H9 (cell line): ENCODE measurements around the gene ADAMTS2. TPM values are rescaled to one million over a fixed set of nuclear protein-coding genes. Genes with fewer than 3 reads are reported as not detected.

ENCODE experiments used
- DNase-seq: peaks from one replicate; pipeline ENCODE4 v3.0.0-alpha.2; 2017
- H2AFZ ChIP-seq: one replicate; pipeline ENCODE4 v1.6.1; 2013; ENCODE audit warnings: mild to moderate bottlenecking, low read length, control low read depth, moderate library complexity
- H2AK5ac ChIP-seq: 2 replicates; pipeline ENCODE4 v1.6.1; 2013; ENCODE audit warnings: low read length, control low read depth, mixed read lengths; ENCODE audit not compliant: insufficient read length
- H2BK120ac ChIP-seq: one replicate; pipeline ENCODE4 v1.6.1; 2013; ENCODE audit warnings: low read depth, mild to moderate bottlenecking, low read length, control low read depth, inconsistent platforms; ENCODE audit not compliant: poor library complexity, severe bottlenecking
- H2BK12ac ChIP-seq: 2 replicates; pipeline ENCODE4 v1.6.1; 2013; ENCODE audit warnings: low read length, control low read depth, mixed read lengths, low read depth; ENCODE audit not compliant: insufficient read length
- H2BK15ac ChIP-seq: 2 replicates; pipeline ENCODE4 v1.6.1; 2013; ENCODE audit warnings: low read depth, low read length, control low read depth
- H2BK20ac ChIP-seq: one replicate; pipeline ENCODE4 v1.6.1; 2013; ENCODE audit warnings: low read depth, mild to moderate bottlenecking, low read length, control low read depth, inconsistent platforms; ENCODE audit not compliant: poor library complexity, severe bottlenecking
- H2BK5ac ChIP-seq: 2 replicates; pipeline ENCODE4 v1.6.1; 2013; ENCODE audit warnings: low read length, control low read depth, mixed read lengths; ENCODE audit not compliant: insufficient read length
- H3K14ac ChIP-seq: 2 replicates; pipeline ENCODE4 v1.6.1; 2013; ENCODE audit warnings: low read length, control low read depth; ENCODE audit not compliant: insufficient read depth
- H3K18ac ChIP-seq: 2 replicates; pipeline ENCODE4 v1.6.1; 2013; ENCODE audit warnings: low read depth, mild to moderate bottlenecking, mixed read lengths, low read length, control low read depth; ENCODE audit not compliant: insufficient read length
- H3K23ac ChIP-seq: 2 replicates; pipeline ENCODE4 v1.6.1; 2013; ENCODE audit warnings: low read length, control low read depth, mixed read lengths, low read depth; ENCODE audit not compliant: insufficient read length
- H3K23me2 ChIP-seq: 2 replicates; pipeline ENCODE4 v1.6.1; 2013; ENCODE audit warnings: low read depth, mild to moderate bottlenecking, mixed read lengths, low read length, control low read depth; ENCODE audit not compliant: insufficient read length, poor library complexity, severe bottlenecking
- H3K27ac ChIP-seq: 2 replicates; pipeline ENCODE4 v1.5.1; 2013; ENCODE audit warnings: low read length, control low read depth, mixed read lengths, low read depth; ENCODE audit not compliant: insufficient read length
- H3K27me3 ChIP-seq: 2 replicates; pipeline ENCODE4 v1.6.1; 2013; ENCODE audit warnings: low read length, control low read depth, inconsistent platforms; ENCODE audit not compliant: insufficient read depth
- H3K4ac ChIP-seq: 2 replicates; pipeline ENCODE4 v1.6.1; 2013; ENCODE audit warnings: low read depth, mild to moderate bottlenecking, control low read depth, inconsistent platforms, low read length, moderate library complexity
- H3K4me1 ChIP-seq: 2 replicates; pipeline ENCODE4 v1.6.1; 2013; ENCODE audit warnings: low read length, control low read depth, inconsistent platforms; ENCODE audit not compliant: insufficient read depth
- H3K4me2 ChIP-seq: 2 replicates; pipeline ENCODE4 v1.6.1; 2013; ENCODE audit warnings: low read length, control low read depth, mixed read lengths; ENCODE audit not compliant: insufficient read length, insufficient read depth
- H3K56ac ChIP-seq: 2 replicates; pipeline ENCODE4 v1.6.1; 2013; ENCODE audit warnings: low read depth, mild to moderate bottlenecking, mixed read lengths, low read length, control low read depth; ENCODE audit not compliant: insufficient read length
- H3K79me1 ChIP-seq: 2 replicates; pipeline ENCODE4 v1.6.1; 2013; ENCODE audit warnings: low read depth, mild to moderate bottlenecking, moderate library complexity, low read length, control low read depth, inconsistent platforms; ENCODE audit not compliant: insufficient read depth, poor library complexity, severe bottlenecking
- H3K79me2 ChIP-seq: 2 replicates; pipeline ENCODE4 v1.6.1; 2013; ENCODE audit warnings: low read length, control low read depth, inconsistent platforms; ENCODE audit not compliant: insufficient read depth
- H3K9ac ChIP-seq: 2 replicates; pipeline ENCODE4 v1.6.1; 2013; ENCODE audit warnings: low read length, control low read depth, mixed read lengths; ENCODE audit not compliant: insufficient read length; ENCODE audit errors: extremely low read depth
- H3K9me3 ChIP-seq: one replicate; pipeline ENCODE4 v1.6.1; 2013; ENCODE audit warnings: low read depth, low read length, inconsistent platforms; ENCODE audit not compliant: control insufficient read depth
- H3T11ph ChIP-seq: one replicate; pipeline ENCODE4 v1.6.1; 2013; ENCODE audit warnings: mild to moderate bottlenecking, low read length, control low read depth, inconsistent platforms
- H4K20me1 ChIP-seq: one replicate; pipeline ENCODE4 v1.6.1; 2013; ENCODE audit not compliant: control insufficient read depth, insufficient read length, insufficient read depth
- H4K5ac ChIP-seq: 2 replicates; pipeline ENCODE4 v1.6.1; 2013; ENCODE audit warnings: low read depth, mild to moderate bottlenecking, mixed read lengths, low read length, control low read depth; ENCODE audit not compliant: insufficient read length
- H4K8ac ChIP-seq: replicated peaks from 2 replicates; pipeline ENCODE4 v1.6.1; 2013; ENCODE audit warnings: low read length, control low read depth, mixed read lengths, low read depth; ENCODE audit not compliant: insufficient read length
- H4K91ac ChIP-seq: 2 replicates; pipeline ENCODE4 v1.6.1; 2013; ENCODE audit warnings: low read depth, mild to moderate bottlenecking, moderate library complexity, mixed read lengths, low read length, control low read depth; ENCODE audit not compliant: insufficient read length
- H3K27ac Mint-ChIP-seq, 3 experiments: 2 replicates in 2 of 3; 3 replicates in 1 of 3; pipeline ENCODE4 v1.8.0; 2020 to 2021; ENCODE audit warnings: mixed read lengths in 3 of 3, mild to moderate bottlenecking in 1 of 3, moderate library complexity in 1 of 3
- H3K27me3 Mint-ChIP-seq: 2 replicates; pipeline ENCODE4 v1.8.0; 2021; ENCODE audit warnings: low read depth, mild to moderate bottlenecking, moderate library complexity, mixed read lengths
- H3K36me3 Mint-ChIP-seq, 3 experiments: 2 replicates in 2 of 3; 3 replicates in 1 of 3; pipeline ENCODE4 v1.8.0; 2020 to 2021; ENCODE audit warnings: low read depth in 3 of 3, mixed read lengths in 3 of 3; ENCODE audit not compliant: insufficient read depth in 1 of 3
- H3K4me1 Mint-ChIP-seq, 2 experiments: 2 replicates each; pipeline ENCODE4 v1.8.0; 2020; ENCODE audit warnings: mixed read lengths in 2 of 2
- H3K4me3 Mint-ChIP-seq, 2 experiments: 2 replicates in 1 of 2; 3 replicates in 1 of 2; pipeline ENCODE4 v1.8.0; 2020 to 2021; ENCODE audit warnings: mild to moderate bottlenecking in 2 of 2, mixed read lengths in 2 of 2, moderate library complexity in 1 of 2
- H3K9me3 Mint-ChIP-seq, 2 experiments: 2 replicates in 1 of 2; 3 replicates in 1 of 2; pipeline ENCODE4 v1.8.0; 2020; ENCODE audit warnings: mild to moderate bottlenecking in 2 of 2, mixed read lengths in 2 of 2, moderate library complexity in 1 of 2
- CTCF ChIP-seq: fragments of 200-600 bp; sonication (generic); conservative IDR thresholded peaks from 3 replicates; pipeline ENCODE4 v1.8.0; 2021; ENCODE audit warnings: antibody characterized with exemption, mild to moderate bottlenecking
- WGBS: extraction: QIAGEN DNeasy Blood & Tissue Kit; methylation state at CpG from one replicate; pipeline ENCODE4 v1.1.7; 2013; ENCODE audit warnings: missing lambda C conversion rate, low lambda C conversion rate, mixed read lengths; ENCODE audit not compliant: insufficient read length; ENCODE audit errors: extremely low coverage; 5-methylcytosine and 5-hydroxymethylcytosine counted together
- total RNA-seq: library from RNA; stranded (reverse); gene quantifications from 2 replicates; pipeline ENCODE4 v1.2.1, GENCODE V29; 2021

The ADAMTS2 gene
- total RNA-seq, 1 experiment from 2014 or later = 5.4 TPM

- no CpG with 5 or more reads among the region's 19 CpGs for WGBS
- Mint-ChIP-seq H3K4me1 (peaks cover 28 to 33% of the 10 kb centered on the region in 2 experiments), H3K27me3 (peaks cover 2% of the 10 kb centered on the region), H3K27ac (no peak overlapping the region), H3K9me3 (peaks cover 23 to 28% of the 10 kb centered on the region in 2 experiments), H3K4me3 (no peak overlapping the region), H3K36me3 (peaks cover 20 to 25% (median 24%) of the 10 kb centered on the region in 3 experiments)
- H3K27me3 ChIP-seq = no peaks in the 10 kb centered on the region
- no peak overlapping the region for H2BK120ac ChIP-seq
- no peak overlapping the region for H3K4me2 ChIP-seq
- H3K56ac ChIP-seq = no peak overlapping the region
- no peak for TF ChIP-seq CTCF
- H3K23ac ChIP-seq = no peak overlapping the region
- no peak overlapping the region for H2BK15ac ChIP-seq
- no peak overlapping the region for H3K4ac ChIP-seq
- H2AFZ ChIP-seq = no peak overlapping the region
- no peaks in the 10 kb centered on the region for H3K79me1 ChIP-seq
- DNase-seq = peak; percentile 19
- no peak overlapping the region for H2AK5ac ChIP-seq
- H3K27ac ChIP-seq = no peak overlapping the region
- no peak overlapping the region for H3K9ac ChIP-seq
- H2BK12ac ChIP-seq = no peak overlapping the region
- H3K79me2 ChIP-seq = no peaks in the 10 kb centered on the region
- H3K23me2 ChIP-seq = no peaks in the 10 kb centered on the region
- no peak overlapping the region for H4K8ac ChIP-seq
- H3K9me3 ChIP-seq = peaks cover 10% of the 10 kb centered on the region
- H3K14ac ChIP-seq = no peak overlapping the region
- H4K20me1 ChIP-seq = no peaks in the 10 kb centered on the region
- H3K18ac ChIP-seq = no peak overlapping the region
- H3K4me1 ChIP-seq = no peaks in the 10 kb centered on the region
- H2BK5ac ChIP-seq = no peak overlapping the region
- no peak overlapping the region for H3T11ph ChIP-seq
- no peak overlapping the region for H2BK20ac ChIP-seq
- no peak overlapping the region for H4K5ac ChIP-seq
- no peak overlapping the region for H4K91ac ChIP-seq
These were observed 119.9 kb downstream of the ADAMTS2 start for GRCh38 chr5:179225387-179225786.
